ENCODE measurements around the gene AACS.

DNA sequence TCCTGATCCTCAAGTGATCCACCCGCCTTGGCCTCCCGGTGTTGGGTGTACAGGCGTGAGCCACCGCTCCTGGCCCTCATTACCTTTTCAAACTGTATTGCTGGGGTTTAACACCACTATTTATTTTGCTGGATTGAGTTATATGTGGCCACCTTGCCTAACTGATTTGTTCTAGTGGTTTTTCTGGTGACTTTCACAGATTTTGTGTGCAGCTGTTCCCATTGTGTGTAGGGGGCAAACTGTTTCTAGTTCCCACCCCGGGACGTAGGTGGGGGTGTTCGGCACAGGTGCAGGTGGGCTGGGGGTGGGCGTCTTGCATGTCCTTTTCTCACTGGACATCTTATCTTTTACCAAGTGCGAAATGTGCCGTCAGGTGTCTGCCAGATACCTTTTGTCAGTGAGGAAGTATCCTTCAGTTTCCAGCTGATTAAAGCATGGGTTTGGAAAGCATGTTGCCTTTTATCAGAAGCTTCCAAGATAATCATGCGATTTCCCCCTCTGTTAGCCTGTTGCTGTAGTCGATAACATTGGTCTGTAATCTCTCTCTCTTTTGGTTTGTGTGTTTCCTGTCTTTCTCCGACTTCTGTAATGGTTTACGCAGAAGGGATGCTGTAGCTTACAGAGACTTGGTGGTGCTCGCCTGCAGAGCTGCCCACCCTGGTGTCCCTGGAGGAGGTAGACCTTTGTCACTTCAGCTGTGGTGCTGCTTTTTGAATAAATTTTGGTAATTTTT, 33.6 kb downstream of the AACS start:
- TF ChIP-seq EZH2 (optimal IDR thresholded peaks at IDR 0.05; ENCODE audit: low read depth, low read length) (no peak), EZH2phosphoT487 (IDR thresholded peaks at IDR 0.05; ENCODE audit: low read length) (no peak)
- TF ChIP-seq, protein P1, sequence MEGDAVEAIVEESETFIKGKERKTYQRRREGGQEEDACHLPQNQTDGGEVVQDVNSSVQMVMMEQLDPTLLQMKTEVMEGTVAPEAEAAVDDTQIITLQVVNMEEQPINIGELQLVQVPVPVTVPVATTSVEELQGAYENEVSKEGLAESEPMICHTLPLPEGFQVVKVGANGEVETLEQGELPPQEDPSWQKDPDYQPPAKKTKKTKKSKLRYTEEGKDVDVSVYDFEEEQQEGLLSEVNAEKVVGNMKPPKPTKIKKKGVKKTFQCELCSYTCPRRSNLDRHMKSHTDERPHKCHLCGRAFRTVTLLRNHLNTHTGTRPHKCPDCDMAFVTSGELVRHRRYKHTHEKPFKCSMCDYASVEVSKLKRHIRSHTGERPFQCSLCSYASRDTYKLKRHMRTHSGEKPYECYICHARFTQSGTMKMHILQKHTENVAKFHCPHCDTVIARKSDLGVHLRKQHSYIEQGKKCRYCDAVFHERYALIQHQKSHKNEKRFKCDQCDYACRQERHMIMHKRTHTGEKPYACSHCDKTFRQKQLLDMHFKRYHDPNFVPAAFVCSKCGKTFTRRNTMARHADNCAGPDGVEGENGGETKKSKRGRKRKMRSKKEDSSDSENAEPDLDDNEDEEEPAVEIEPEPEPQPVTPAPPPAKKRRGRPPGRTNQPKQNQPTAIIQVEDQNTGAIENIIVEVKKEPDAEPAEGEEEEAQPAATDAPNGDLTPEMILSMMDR (IDR thresholded peaks at IDR 0.05; ENCODE audit: low read length) = no peak

All from MM.1S (cell line).